Skeletal muscle cell (primary cell): Measurements from ENCODE around the gene PGC.
"Not testable (repeated sequence)": the region's sequence is repeated elsewhere in the genome, so short reads cannot be mapped to it uniquely, and the experiment has no call there.

ENCODE experiments used
- DNase-seq: peaks from one replicate; pipeline ENCODE4 v3.0.0-alpha.2; 2010; ENCODE audit warnings: low read depth
- H3K4me3 ChIP-seq: 2 replicates; pipeline ENCODE4 v1.5.1; 2011; ENCODE audit warnings: low read depth, mild to moderate bottlenecking, control low read depth, low read length, moderate library complexity

Gene PGC

GRCh38 chr6:41777551-41778285 lies 30.5 kb upstream of the PGC start:
- no peak for DNase-seq
- H3K4me3 ChIP-seq, result no peak overlapping the region

- H3K4me3 ChIP-seq, result no peak overlapping the region
These were observed 28.2 kb upstream of the PGC start for GRCh38 chr6:41775293-41775882.

DNA sequence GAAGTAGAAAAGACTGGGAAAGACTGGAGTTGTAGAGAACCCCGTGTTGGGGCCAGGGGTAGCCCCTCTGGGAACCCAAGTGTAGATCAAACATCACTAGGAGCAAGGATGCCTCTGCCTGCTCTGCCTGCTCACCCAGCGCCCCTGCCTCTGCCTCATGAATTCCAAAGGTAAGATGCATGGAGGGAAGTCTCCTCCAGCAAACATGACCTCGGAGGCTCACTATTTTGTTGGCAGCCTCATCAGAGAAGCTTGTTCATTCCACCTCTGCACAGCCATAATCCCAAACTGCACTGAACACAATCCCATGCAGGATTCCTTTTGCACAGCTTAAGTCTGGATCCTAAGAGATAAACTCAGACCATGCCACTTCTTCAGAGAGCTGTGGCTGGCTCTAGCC lies 27.6 kb upstream of the PGC start:
- H3K4me3 ChIP-seq, result no peak overlapping the region
- DNase-seq, result no peak

More at GRCh38 chr6:41775293-41775882, 28.2 kb upstream of the PGC start:
- no peak for DNase-seq

GRCh38 chr6:41771058-41771983 lies 24.1 kb upstream of the PGC start:
- H3K4me3 ChIP-seq, result no peak overlapping the region
- DNase-seq, result no peak

DNA sequence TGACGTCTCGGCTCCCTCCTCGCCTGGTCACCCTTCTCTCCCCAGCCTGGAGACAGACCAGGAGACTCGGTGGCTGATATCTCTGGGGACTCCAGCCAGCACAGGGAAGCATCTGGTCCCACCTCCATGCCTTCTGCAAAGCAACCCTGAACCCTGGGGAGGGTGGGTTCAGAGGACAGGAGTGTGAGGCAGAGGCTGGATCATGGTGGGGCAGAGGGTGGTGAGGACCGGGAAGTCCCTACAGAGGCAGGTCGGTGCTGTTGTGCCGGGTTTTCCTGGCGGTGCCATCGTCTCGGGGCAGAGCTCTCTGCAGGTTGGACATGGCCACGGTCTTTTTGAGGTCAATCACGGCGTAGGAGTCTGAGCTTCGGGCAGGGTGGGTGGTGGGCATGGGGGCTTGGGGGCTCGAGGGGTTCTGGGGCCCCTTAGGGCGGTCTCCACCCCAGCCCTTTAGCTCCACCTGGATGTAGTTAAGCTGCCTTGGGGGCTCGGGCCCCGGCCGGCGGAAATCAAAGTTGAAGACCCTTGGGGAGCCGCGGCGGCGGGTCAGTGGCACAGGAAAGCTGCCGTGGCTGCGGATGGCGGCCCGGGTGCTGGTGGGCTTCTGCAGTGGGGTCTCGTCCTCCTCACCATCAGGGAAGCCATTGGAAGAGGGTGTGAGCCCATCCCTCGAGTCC lies 23.3 kb upstream of the PGC start:
- DNase-seq, result no peak
- H3K4me3 ChIP-seq, result no peak overlapping the region

DNA sequence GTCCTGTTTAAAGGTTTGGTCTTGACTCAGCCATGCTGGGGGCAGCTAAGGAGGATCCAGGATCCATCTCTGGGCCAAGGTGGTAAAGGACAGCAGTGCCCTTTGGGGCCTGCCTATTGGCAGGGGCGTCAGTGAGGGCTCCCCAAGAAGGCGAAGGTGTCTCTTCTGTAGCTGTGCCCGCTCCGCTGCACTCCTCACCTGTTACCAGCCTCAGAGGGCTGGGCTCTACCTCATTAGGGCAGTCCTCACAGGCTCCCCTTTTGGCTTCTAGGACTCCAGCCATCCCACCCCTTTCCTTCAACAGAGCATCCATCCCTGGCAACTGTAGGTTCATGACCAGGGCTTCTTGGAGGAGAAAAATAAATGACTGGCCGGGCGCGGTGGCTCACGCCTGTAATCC lies 22.2 kb upstream of the PGC start:
- H3K4me3 ChIP-seq, result no peak overlapping the region
- DNase-seq, result no peak

DNA sequence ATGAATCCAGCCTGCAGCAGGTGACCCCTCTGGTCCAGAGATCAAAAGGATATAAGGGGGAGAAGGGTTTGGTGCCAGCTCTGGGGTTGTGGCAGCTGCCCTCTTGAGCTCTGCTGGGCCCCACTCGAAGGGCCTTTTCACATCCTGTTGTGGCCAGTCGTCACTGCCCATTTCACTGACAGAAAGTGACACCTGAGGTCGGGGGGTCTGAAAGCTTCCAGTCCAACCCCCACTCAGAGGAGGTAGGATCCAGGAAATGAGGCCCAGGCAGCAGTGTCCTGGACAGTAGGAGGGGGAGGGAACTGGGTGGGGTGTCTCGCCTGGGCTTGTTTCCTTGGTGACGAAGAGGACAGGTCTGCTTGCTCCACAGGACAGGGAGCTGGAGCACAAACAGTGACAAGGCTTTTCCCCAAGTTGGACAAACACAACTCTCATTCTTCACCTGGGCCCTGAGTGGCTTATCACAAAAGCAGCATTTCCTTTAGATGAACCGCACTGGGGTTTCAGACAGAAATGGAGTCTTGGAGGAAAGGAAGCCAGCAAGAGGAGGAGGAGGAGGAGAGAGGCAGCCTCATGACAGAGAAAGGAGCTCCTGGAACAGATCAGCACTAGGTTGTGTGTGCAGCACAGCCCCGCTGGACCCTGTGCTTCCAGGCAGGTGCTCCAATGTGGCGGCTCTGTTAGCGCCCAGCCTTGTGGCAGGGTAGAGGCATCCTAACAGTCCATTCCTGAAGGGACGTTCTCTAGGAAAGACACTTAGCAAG lies 21.5 kb upstream of the PGC start:
- no peak for DNase-seq
- H3K4me3 ChIP-seq, result no peak overlapping the region

- H3K4me3 ChIP-seq, result no peak overlapping the region
- DNase-seq, result no peak
These were observed 20.1 kb upstream of the PGC start for GRCh38 chr6:41767112-41767833.

DNA sequence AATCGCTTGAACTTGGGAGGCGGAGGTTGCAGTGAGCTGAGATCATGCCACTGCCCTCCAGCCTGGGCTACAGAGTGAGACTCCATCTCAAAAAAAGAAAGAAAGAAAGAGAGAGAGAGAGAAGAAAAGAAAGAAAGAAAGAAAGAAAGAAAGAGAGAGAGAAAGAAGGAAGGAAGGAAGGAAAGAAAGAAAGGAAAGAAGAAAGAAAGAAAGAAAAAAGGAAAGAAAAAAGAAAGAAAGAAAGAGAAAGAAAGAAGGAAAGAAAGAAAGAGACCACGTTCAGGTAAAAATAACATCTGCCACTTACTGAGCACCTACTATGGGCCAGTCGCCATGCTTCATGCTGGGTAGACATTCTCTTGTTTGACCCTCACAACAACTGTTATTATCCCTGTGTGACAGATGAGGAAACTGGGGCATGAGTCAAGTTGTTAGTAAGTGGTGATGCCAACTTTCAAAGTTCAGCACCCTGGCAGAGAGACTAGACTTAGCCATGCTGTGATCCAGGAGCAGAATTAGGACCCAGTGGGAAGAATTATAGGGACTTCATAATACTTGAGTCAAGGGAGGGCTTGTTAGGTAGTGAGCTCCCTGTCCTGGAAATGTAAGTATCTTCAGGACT lies 19.0 kb upstream of the PGC start:
- H3K4me3 ChIP-seq, DNase-seq: not testable (repeated sequence)

DNA sequence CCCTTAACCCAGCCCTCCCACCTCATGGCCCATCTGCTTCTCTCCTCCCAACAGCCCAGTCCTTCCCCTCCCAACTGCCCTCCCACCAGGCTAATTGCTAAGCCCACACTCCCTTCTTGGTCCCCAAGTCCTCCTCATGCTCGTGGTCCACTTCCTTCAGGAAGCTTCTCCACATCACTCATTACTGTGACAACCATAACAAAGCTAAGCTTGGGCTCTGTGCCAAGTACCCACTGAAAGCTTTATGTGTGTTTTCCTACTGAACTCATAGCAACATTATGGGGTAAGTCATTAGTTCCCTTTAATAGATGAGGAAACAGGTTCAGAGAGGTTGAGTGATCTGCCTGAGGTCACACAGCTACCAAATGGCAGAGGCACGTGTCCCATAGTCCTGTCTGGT lies 16.3 kb upstream of the PGC start:
- DNase-seq, result no peak
- no peak overlapping the region for H3K4me3 ChIP-seq

DNA sequence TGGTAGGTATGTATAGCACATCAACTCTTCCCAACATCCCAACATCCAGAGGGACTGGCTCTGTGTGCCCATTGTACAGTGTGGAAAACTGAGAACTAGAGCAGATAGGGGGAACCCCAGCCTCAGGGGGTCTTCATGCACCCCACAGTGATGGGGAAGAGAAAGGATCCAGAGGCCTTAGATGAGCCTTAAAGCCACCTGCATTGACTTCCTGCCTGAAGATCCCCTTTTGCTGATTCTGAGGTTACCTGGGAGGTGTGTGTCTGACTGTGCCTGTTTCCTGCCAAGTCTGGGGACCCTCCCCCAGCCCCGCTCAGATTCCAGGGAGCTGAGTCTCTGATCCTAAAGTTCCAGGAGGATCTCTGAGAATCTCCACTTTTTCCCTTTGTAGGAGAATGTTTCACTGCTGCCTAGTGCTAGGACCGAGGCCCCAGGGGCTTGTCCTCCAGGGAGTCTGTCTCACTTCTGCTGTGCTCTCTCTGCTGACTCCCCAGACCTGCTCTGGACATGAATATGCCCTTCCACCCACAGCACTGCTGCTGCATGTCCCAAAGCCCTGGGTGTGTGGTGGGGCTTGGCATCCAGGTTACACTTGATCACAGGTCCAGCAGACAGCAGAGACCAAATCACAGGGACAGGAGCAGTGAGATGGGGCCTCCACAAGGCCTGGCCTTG lies 12.8 kb upstream of the PGC start:
- DNase-seq, result no peak
- H3K4me3 ChIP-seq, result no peak overlapping the region

- DNase-seq, result no peak
These were observed 12.1 kb upstream of the PGC start for GRCh38 chr6:41759106-41759904.

DNA sequence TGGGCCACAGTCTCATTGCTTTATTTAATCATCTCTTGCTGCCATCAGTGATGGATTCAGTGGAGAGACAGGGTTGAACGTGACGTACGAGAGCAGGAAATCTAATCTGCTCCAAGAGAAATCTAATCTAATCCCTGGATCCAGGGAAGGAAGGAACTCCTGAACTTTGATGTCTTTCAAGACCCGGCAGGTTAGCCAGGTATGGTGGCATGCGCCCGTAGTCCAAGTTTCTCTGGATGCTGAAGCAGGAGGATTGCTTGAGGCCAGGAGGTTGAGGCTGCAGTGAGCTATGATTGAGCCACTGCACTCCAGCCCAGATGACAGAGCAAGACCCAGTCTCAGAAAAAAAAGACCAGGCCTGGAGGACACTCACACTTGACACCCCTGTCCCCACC lies 11.4 kb upstream of the PGC start:
- no peak for DNase-seq
- H3K4me3 ChIP-seq, result no peak overlapping the region

More at GRCh38 chr6:41759106-41759904, 12.1 kb upstream of the PGC start:
- no peak overlapping the region for H3K4me3 ChIP-seq

DNA sequence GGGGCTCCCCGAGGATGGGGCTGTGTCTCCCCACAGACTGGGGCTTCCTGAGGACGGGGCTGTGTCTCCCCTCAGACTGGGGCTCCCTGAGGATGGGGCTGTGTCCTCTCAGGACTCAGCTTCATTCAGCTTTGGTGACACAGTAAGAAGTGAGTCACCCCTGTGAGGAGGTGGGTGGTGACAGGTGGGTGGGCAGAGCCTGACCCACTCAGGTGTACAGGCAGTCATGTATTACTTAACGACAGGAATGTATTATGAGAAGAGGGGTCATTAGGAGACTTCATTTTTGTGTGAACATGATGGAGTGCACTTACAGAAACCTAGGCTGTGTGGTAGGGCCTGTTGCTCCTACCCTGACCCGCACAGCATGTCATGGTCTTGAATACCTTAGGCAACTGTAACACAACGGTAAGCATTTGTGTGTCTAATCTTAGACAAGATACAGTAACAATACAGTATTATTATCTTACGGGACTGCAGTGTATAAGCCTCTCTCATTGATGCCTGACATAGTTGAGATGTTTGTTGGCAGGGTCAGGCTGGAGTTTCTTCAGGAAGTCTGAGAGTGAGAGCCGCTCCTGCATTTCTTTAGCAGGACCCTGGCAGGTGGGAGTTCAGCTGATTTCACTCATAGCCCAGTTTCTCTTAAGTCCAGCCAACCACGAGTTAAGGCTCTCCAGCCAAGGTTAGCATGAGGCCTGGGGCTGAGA lies 10.9 kb upstream of the PGC start:
- DNase-seq, result no peak
- no peak overlapping the region for H3K4me3 ChIP-seq

- no peak overlapping the region for H3K4me3 ChIP-seq
- no peak for DNase-seq
These were observed 10.1 kb upstream of the PGC start for GRCh38 chr6:41757271-41757670.

- H3K4me3 ChIP-seq, result no peak overlapping the region
- DNase-seq, result no peak
These were observed 9.2 kb upstream of the PGC start for GRCh38 chr6:41756354-41756753.
